Smooth muscle cell of the coronary artery (primary cell): ENCODE measurements around the gene PPIB. TPM values are rescaled to one million over a fixed set of nuclear protein-coding genes. Genes with fewer than 3 reads are reported as not detected.

Source experiments
- total RNA-seq: library from RNA; depleted of rRNA; stranded (reverse); fragments of >200 nt; gene quantifications from 2 replicates; pipeline ENCODE4 v1.2.3, GENCODE V29; 2014; ENCODE audit warnings: low replicate concordance

Gene PPIB
- total RNA-seq, result 1,374 and 1,538 TPM in 2 replicates

GRCh38 chr15:64162869-64163658 lies at the start of gene PPIB:
Gene PPIB, minus strand, starts transcription at chr15:64163022. Its CDS starts 36 bp downstream, at chr15:64162986.

GRCh38 chr15:64151727-64152506 lies 10.9 kb downstream of the PPIB start, which contains the start of gene SNX22:
Gene SNX22, plus strand, starts transcription at chr15:64151731. Its CDS starts 45 bp downstream, at chr15:64151776.

Other genes with a start within 250 kb of the PPIB start
- gene DAPK2, start 116.5 kb downstream of the PPIB start, total RNA-seq, result 0.30 and 8.1 TPM in 2 replicates
- 20.2 and 49.8 TPM in 2 replicates for gene CIAO2A, start 69.2 kb downstream of the PPIB start, total RNA-seq
- gene SNX1, start 67.0 kb downstream of the PPIB start, total RNA-seq, result 39.0 and 45.2 TPM in 2 replicates
- gene SNX22, start 11.3 kb downstream of the PPIB start, total RNA-seq, result 0.23 and 0.47 TPM in 2 replicates
- 21.2 and 23.1 TPM in 2 replicates for gene CSNK1G1, start 193.2 kb upstream of the PPIB start, total RNA-seq
- 0.35 and 11.4 TPM in 2 replicates for gene PCLAF, start 218.4 kb upstream of the PPIB start, total RNA-seq
- gene TRIP4, start 224.8 kb upstream of the PPIB start, total RNA-seq, result 4.9 and 8.2 TPM in 2 replicates